IMR-90 (cell line): ENCODE results near the gene PRPF6. TPM values are rescaled to one million over a fixed set of nuclear protein-coding genes. Genes with fewer than 3 reads are reported as not detected.

ENCODE experiments used
- MAFK ChIP-seq: IDR thresholded peaks from 2 replicates; pipeline ENCODE4 v1.6.1; 2012; ENCODE audit warnings: low read depth, low read length, improper control_type of control experiment
- MXI1 ChIP-seq: IDR thresholded peaks from 2 replicates; pipeline ENCODE4 v1.6.1; 2012; ENCODE audit warnings: low read depth, mild to moderate bottlenecking, low read length, moderate library complexity, borderline replicate concordance
- RAD21 ChIP-seq: IDR thresholded peaks from 2 replicates; pipeline ENCODE4 v1.6.1; 2012; ENCODE audit warnings: low read length, improper control_type of control experiment
- polyA plus RNA-seq, 3 experiments: library from polyadenylated mRNA; depleted of rRNA; stranded (reverse); fragments of >200 nt; gene quantifications; 2 replicates each; pipeline ENCODE4 v1.2.3, GENCODE V29; 2012; ENCODE audit warnings: low replicate concordance in 1 of 3
- total RNA-seq: library from RNA; depleted of rRNA; stranded (reverse); fragments of >200 nt; gene quantifications from 2 replicates; pipeline ENCODE4 v1.2.3, GENCODE V29; 2012

The PRPF6 gene
- total and polyA plus RNA-seq, 2 of the 4 experiments (the other 2 are of a cell fraction) = 43.5 to 71.3 TPM

DNA sequence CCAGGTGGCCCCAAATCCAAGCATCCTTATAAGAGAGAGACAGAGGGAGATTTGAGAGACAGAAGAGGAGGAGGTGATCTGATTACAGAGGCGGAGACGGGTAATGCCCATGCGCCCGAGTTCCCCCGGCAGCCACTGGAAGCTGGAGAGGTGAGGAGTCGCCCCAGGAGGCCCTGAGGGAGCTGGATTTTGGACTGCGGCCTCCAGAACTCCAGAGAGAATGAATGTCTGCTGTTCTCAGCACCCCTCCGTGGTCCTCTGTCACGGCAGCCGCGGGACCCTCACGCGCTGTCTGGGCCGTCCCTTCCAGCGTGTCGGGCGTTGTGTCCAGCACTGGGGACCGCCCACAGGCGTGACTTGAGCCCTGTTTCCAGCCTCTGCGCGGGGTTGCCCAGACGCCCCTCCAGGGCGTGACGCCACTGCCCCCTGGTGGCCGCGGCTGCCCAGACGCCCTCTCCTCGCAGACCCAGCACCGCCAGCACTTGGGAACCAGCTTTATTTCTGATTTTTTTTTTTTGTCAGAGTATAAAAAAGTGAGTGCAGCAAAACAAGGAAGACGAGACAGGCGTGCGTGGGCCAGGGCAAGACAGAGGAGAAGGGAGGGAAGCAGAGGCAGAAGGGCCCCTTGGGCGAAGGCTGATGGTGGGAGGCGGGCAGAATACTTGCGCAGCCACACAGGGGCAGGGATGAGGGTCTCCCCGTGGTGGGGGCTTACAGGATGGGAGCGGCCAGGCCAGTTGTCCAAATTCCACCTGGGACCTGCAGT, 7.1 kb upstream of the PRPF6 start (continued):
- TF ChIP-seq MAFK = no peak
- peak; percentile 93 for TF ChIP-seq MXI1
- peak; percentile 96 for TF ChIP-seq RAD21
